AG09319 (cell line): Measurements from ENCODE around the gene KIF26B.
"Not testable (repeated sequence)": the region's sequence is repeated elsewhere in the genome, so short reads cannot be mapped to it uniquely, and the experiment has no call there.

Experiments
- DNase-seq: peaks from one replicate; pipeline ENCODE4 v3.0.0-alpha.2; 2010; ENCODE audit warnings: low read depth; ENCODE audit errors: extremely low read depth
- CTCF ChIP-seq: IDR thresholded peaks from 2 replicates; pipeline ENCODE4 v1.5.1; 2011; ENCODE audit warnings: low read depth, mild to moderate bottlenecking, inconsistent platforms, low read length, moderate library complexity

The KIF26B gene

GRCh38 chr1:245345191-245345884 lies 190.6 kb downstream of the KIF26B start:
- TF ChIP-seq CTCF, result no peak

GRCh38 chr1:245348626-245349025 lies 193.8 kb downstream of the KIF26B start:
- DNase-seq, result no peak
- TF ChIP-seq CTCF, result no peak

More at GRCh38 chr1:245345191-245345884, 190.6 kb downstream of the KIF26B start:
- no peak for DNase-seq

GRCh38 chr1:245353411-245353810 lies 198.6 kb downstream of the KIF26B start:
- DNase-seq, result no peak
- TF ChIP-seq CTCF, result no peak

- no peak for TF ChIP-seq CTCF
- no peak for DNase-seq
Observed at GRCh38 chr1:245353915-245354775, 199.4 kb downstream of the KIF26B start.

GRCh38 chr1:245355851-245356630 lies 201.3 kb downstream of the KIF26B start:
- DNase-seq, result not testable (repeated sequence)

- no peak for TF ChIP-seq CTCF
Observed at GRCh38 chr1:245356891-245357585, 202.3 kb downstream of the KIF26B start.

GRCh38 chr1:245359101-245359680 lies 204.4 kb downstream of the KIF26B start:
- DNase-seq, result not testable (repeated sequence)

More at GRCh38 chr1:245356891-245357585, 202.3 kb downstream of the KIF26B start:
- DNase-seq, result no peak
